GM12892 (cell line): ENCODE data around the gene IPO13.

Source experiments
- DNase-seq: peaks from one replicate; pipeline ENCODE4 v3.0.0; 2011; ENCODE audit not compliant: insufficient read length
- FAIRE-seq: peaks from 2 replicates; lab custom pipeline; 2011; peaks lifted over from hg19 to GRCh38; lab: Jason Lieb, UNC
- POLR2A ChIP-seq: IDR thresholded peaks from 2 replicates; pipeline ENCODE4 v1.6.1; 2011; ENCODE audit warnings: low read depth, low read length, control low read depth
- POLR2AphosphoS5 ChIP-seq: IDR thresholded peaks from 2 replicates; pipeline ENCODE4 v1.6.1; 2011; ENCODE audit warnings: low read depth, low read length, control low read depth
- TAF1 ChIP-seq: IDR thresholded peaks from 2 replicates; pipeline ENCODE4 v1.6.1; 2011; ENCODE audit warnings: low read depth, mild to moderate bottlenecking, control low read depth, low read length, borderline replicate concordance

Gene IPO13

GRCh38 chr1:43979528-43980254 lies 32.9 kb downstream of the IPO13 start:
- TF ChIP-seq POLR2A, result 0 out of 2 replicates have a peak, but pooled peaks have one; percentile 44
- no peak for TF ChIP-seq TAF1
- no peak for TF ChIP-seq POLR2AphosphoS5
- peak; percentile 71 for DNase-seq
- peak; percentile 80 for FAIRE-seq

- TF ChIP-seq POLR2A (no peak), TAF1 (no peak), POLR2AphosphoS5 (no peak)
- FAIRE-seq (no peak), DNase-seq (no peak)
Measured at GRCh38 chr1:43980255-43981134, 33.7 kb downstream of the IPO13 start.

GRCh38 chr1:43981135-43981491 lies 34.4 kb downstream of the IPO13 start:
- DNase-seq (no peak), FAIRE-seq (no peak)
- no peak for TF ChIP-seq TAF1
- no peak for TF ChIP-seq POLR2A
- no peak for TF ChIP-seq POLR2AphosphoS5

- TF ChIP-seq POLR2A, result no peak
- TF ChIP-seq TAF1, result no peak
- no peak for TF ChIP-seq POLR2AphosphoS5
- DNase-seq, result no peak
- FAIRE-seq, result no peak
Measured at GRCh38 chr1:43981636-43982035, 34.9 kb downstream of the IPO13 start.

- FAIRE-seq (no peak), DNase-seq (no peak)
- no peak for TF ChIP-seq POLR2A
Measured at GRCh38 chr1:43982241-43982640, 35.5 kb downstream of the IPO13 start.

- TF ChIP-seq TAF1, result no peak
- DNase-seq (no peak), FAIRE-seq (no peak)
Measured at GRCh38 chr1:43982808-43983207, 36.1 kb downstream of the IPO13 start.

- FAIRE-seq, result no peak
- TF ChIP-seq POLR2A (no peak), POLR2AphosphoS5 (no peak), TAF1 (no peak)
- DNase-seq, result no peak
Measured at GRCh38 chr1:43983253-43983899, 36.6 kb downstream of the IPO13 start.

GRCh38 chr1:43984855-43985254 lies 38.1 kb downstream of the IPO13 start:
- DNase-seq, result no peak
- no peak for FAIRE-seq
- TF ChIP-seq POLR2AphosphoS5, result no peak
- no peak for TF ChIP-seq POLR2A
- no peak for TF ChIP-seq TAF1

GRCh38 chr1:43985984-43986595 lies 39.3 kb downstream of the IPO13 start:
- no peak for FAIRE-seq
- TF ChIP-seq TAF1 (no peak), POLR2A (no peak), POLR2AphosphoS5 (no peak)
- DNase-seq, result no peak

- no peak for FAIRE-seq
- TF ChIP-seq TAF1 (no peak), POLR2AphosphoS5 (no peak), POLR2A (no peak)
- DNase-seq, result no peak
Measured at GRCh38 chr1:43986712-43987111, 40.0 kb downstream of the IPO13 start.
